K562 (cell line): ENCODE data around the gene DYNLT2. TPM values are rescaled to one million over a fixed set of nuclear protein-coding genes. Genes with fewer than 3 reads are reported as not detected.

Experiments
- CCNT2 ChIP-seq: IDR thresholded peaks from 2 replicates; pipeline ENCODE4 v1.6.1; 2011; ENCODE audit warnings: borderline replicate concordance, low read depth, mild to moderate bottlenecking, moderate library complexity, mixed read lengths, low read length; ENCODE audit not compliant: insufficient read length; ENCODE audit errors: extremely low read depth
- EHMT2 ChIP-seq: fragments of 450-650 bp; IDR thresholded peaks from 2 replicates; pipeline ENCODE4 v1.6.1; 2018; ENCODE audit warnings: antibody characterized with exemption
- FUS ChIP-seq: fragments of 200-400 bp; formaldehyde crosslinking; optimal IDR thresholded peaks from 2 replicates; pipeline ENCODE3; 2017; ENCODE audit warnings: low read depth, low read length
- HDAC1 ChIP-seq, 2 experiments: fragments of 450-650 bp; IDR thresholded peaks; 2 replicates each; pipeline ENCODE4 v1.6.1; 2016 to 2017; ENCODE audit warnings: inconsistent platforms in 1 of 2, mild to moderate bottlenecking in 1 of 2, moderate library complexity in 1 of 2
- HNRNPUL1 ChIP-seq: fragments of 200-400 bp; formaldehyde crosslinking; IDR thresholded peaks from 2 replicates; pipeline ENCODE4 v1.6.1; 2017; ENCODE audit warnings: low read length
- HOXB6 ChIP-seq: fragments of 250-450 bp; sonication (Bioruptor Pico); IDR thresholded peaks from 2 replicates; pipeline ENCODE4 v1.5.1; 2022; ENCODE audit warnings: mild to moderate bottlenecking, borderline replicate concordance
- KDM5B ChIP-seq: fragments of 200-600 bp; sonication (generic); IDR thresholded peaks from 2 replicates; pipeline ENCODE4 v1.6.1; 2012; ENCODE audit warnings: low read depth, mild to moderate bottlenecking, moderate library complexity, low read length, control low read depth, inconsistent platforms; ENCODE audit not compliant: insufficient replicate concordance
- NBN ChIP-seq: fragments of 450-650 bp; IDR thresholded peaks from 2 replicates; pipeline ENCODE4 v1.6.1; 2016; ENCODE audit warnings: low read depth, mild to moderate bottlenecking
- NR4A1 ChIP-seq, 2 experiments: fragments of 250-450 bp in 1 of 2; fragments of 450-650 bp in 1 of 2; sonication (Bioruptor Pico) in 1 of 2; IDR thresholded peaks; 2 replicates each; pipeline versions ENCODE4 v1.4.0 to v1.6.1; 2016 to 2020; ENCODE audit warnings: mild to moderate bottlenecking in 2 of 2, missing compliant biosample characterization in 1 of 2, missing genetic modification characterization in 1 of 2, moderate library complexity in 1 of 2
- PHF20 ChIP-seq: fragments of 450-650 bp; IDR thresholded peaks from 2 replicates; pipeline ENCODE4 v1.6.1; 2018; ENCODE audit not compliant: partially characterized antibody
- POLR2G ChIP-seq: fragments of 200-400 bp; formaldehyde crosslinking; IDR thresholded peaks from 2 replicates; pipeline ENCODE4 v1.6.1; 2017; ENCODE audit warnings: low read depth, mild to moderate bottlenecking, antibody characterized with exemption, low read length, moderate library complexity
- SNIP1 ChIP-seq: fragments of 450-650 bp; IDR thresholded peaks from 2 replicates; pipeline ENCODE4 v1.7.1; 2017; ENCODE audit warnings: low read depth, mild to moderate bottlenecking
- TBL1XR1 ChIP-seq, 2 experiments: IDR thresholded peaks; 2 replicates each; pipeline ENCODE4 v1.6.1; 2012; ENCODE audit warnings: improper control_type of control experiment in 2 of 2, low read length in 2 of 2, mild to moderate bottlenecking in 1 of 2
- TBP ChIP-seq: optimal IDR thresholded peaks from 2 replicates; pipeline ENCODE3; 2011; ENCODE audit warnings: low read depth, low read length, improper control_type of control experiment
- ZNF408 ChIP-seq: fragments of 250-450 bp; sonication (Bioruptor Pico); IDR thresholded peaks from 2 replicates; pipeline ENCODE4 v1.4.0; 2020; ENCODE audit warnings: low read depth, mild to moderate bottlenecking, moderate library complexity
- ZNF707 ChIP-seq: fragments of 250-450 bp; sonication (Bioruptor Pico); conservative IDR thresholded peaks from 2 replicates; pipeline ENCODE4 v1.8.0; 2022; ENCODE audit warnings: inconsistent platforms, mild to moderate bottlenecking, moderate library complexity
- polyA plus RNA-seq, 8 experiments: library from polyadenylated mRNA; depleted of rRNA in 4 of 8; stranded (reverse) in 5 of 8; unstranded in 3 of 8; fragments of >200 nt; fragmentation: Nextera tagmentation in 2 of 8; fragmentation: Illumina TruSeq in 1 of 8; extraction: Ambion mirVana in 2 of 8; extraction: Trizol in 1 of 8; gene quantifications; 2 replicates each; pipeline versions ENCODE4 v1.2.1 to v1.2.3, GENCODE V29; 2011 to 2014; ENCODE audit warnings: inconsistent platforms in 1 of 8, missing spikeins in 1 of 8
- total RNA-seq, 7 experiments: library from RNA; depleted of rRNA in 6 of 7; stranded (reverse); fragments of >200 nt in 6 of 7; fragmentation: Illumina TruSeq in 2 of 7; extraction: Trizol in 2 of 7; gene quantifications; 2 replicates each; pipeline versions ENCODE4 v1.2.1 to v1.2.3, GENCODE V29; 2011 to 2021; ENCODE audit warnings: low replicate concordance in 1 of 7
- TF ChIP-seq, protein P1 (sequence below): fragments of 450-650 bp; IDR thresholded peaks from one replicate; pipeline ENCODE4 v1.6.1; 2018; ENCODE audit warnings: mild to moderate bottlenecking, moderate library complexity; ENCODE audit not compliant: partially characterized antibody
- TF ChIP-seq, protein P2 (sequence below): sonication (generic); formaldehyde crosslinking; IDR thresholded peaks from 2 replicates; pipeline ENCODE4 v1.8.0; 2023; ENCODE audit warnings: missing genetic modification reagents, mild to moderate bottlenecking, borderline replicate concordance
- TF ChIP-seq, protein P3 (sequence below): sonication (generic); formaldehyde crosslinking; IDR thresholded peaks from 2 replicates; pipeline ENCODE4 v1.8.1; 2023; ENCODE audit warnings: mild to moderate bottlenecking, missing genetic modification reagents, moderate library complexity

Gene DYNLT2
- total and polyA plus RNA-seq, 9 of the 15 experiments (the other 6 are each of a cell fraction or from before 2014, with no cell fraction given): 2.0 to 12.8 (median 6.3) TPM

DNA sequence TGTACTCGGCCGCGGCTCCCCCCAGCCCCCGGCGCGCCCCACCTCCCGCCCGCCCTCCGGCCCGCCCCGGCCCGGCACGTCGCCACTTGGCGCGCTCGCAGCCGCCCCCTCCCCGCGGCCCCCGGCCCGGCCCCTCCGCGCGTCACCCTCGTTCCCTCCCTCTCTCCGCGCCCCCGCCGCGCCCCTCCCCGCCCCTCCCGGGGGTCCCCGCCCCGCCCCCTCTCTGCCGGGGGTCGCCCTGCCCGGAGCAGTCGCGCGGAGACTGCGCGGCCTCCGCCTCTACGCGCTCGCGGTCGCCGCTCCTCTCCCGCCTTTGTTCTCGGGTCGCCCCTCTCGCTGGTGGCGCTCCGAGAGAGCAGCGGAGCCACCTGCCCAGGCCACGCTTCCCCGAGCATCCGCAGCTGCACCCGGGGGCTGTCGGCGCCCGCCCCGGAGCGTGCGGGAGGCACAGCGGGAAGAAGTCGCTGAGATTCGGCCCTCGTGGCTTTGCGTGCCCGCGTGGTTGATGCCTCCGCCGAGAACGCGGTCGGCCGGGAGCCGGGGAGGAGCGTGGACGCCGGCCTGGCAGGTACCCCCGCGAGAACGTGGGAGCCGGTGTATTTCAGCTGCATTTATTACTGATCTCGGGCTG lies 26.8 kb downstream of the DYNLT2 start, which contains the start of gene PHF10 (continued):
- 0 out of 4 replicates have a peak, but pooled peaks of 1 of the 2 experiments have one; percentile 30 for TF ChIP-seq TBL1XR1 (IDR thresholded peaks at IDR 0.05; ENCODE audit: low read length in 2 of 2)
- peak; percentile 81 for TF ChIP-seq FUS
- TF ChIP-seq, protein P1, sequence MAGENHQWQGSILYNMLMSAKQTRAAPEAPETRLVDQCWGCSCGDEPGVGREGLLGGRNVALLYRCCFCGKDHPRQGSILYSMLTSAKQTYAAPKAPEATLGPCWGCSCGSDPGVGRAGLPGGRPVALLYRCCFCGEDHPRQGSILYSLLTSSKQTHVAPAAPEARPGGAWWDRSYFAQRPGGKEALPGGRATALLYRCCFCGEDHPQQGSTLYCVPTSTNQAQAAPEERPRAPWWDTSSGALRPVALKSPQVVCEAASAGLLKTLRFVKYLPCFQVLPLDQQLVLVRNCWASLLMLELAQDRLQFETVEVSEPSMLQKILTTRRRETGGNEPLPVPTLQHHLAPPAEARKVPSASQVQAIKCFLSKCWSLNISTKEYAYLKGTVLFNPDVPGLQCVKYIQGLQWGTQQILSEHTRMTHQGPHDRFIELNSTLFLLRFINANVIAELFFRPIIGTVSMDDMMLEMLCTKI: no peak
- TF ChIP-seq, protein P2, sequence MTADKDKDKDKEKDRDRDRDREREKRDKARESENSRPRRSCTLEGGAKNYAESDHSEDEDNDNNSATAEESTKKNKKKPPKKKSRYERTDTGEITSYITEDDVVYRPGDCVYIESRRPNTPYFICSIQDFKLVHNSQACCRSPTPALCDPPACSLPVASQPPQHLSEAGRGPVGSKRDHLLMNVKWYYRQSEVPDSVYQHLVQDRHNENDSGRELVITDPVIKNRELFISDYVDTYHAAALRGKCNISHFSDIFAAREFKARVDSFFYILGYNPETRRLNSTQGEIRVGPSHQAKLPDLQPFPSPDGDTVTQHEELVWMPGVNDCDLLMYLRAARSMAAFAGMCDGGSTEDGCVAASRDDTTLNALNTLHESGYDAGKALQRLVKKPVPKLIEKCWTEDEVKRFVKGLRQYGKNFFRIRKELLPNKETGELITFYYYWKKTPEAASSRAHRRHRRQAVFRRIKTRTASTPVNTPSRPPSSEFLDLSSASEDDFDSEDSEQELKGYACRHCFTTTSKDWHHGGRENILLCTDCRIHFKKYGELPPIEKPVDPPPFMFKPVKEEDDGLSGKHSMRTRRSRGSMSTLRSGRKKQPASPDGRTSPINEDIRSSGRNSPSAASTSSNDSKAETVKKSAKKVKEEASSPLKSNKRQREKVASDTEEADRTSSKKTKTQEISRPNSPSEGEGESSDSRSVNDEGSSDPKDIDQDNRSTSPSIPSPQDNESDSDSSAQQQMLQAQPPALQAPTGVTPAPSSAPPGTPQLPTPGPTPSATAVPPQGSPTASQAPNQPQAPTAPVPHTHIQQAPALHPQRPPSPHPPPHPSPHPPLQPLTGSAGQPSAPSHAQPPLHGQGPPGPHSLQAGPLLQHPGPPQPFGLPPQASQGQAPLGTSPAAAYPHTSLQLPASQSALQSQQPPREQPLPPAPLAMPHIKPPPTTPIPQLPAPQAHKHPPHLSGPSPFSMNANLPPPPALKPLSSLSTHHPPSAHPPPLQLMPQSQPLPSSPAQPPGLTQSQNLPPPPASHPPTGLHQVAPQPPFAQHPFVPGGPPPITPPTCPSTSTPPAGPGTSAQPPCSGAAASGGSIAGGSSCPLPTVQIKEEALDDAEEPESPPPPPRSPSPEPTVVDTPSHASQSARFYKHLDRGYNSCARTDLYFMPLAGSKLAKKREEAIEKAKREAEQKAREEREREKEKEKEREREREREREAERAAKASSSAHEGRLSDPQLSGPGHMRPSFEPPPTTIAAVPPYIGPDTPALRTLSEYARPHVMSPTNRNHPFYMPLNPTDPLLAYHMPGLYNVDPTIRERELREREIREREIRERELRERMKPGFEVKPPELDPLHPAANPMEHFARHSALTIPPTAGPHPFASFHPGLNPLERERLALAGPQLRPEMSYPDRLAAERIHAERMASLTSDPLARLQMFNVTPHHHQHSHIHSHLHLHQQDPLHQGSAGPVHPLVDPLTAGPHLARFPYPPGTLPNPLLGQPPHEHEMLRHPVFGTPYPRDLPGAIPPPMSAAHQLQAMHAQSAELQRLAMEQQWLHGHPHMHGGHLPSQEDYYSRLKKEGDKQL: 0 out of 2 replicates have a peak, but pooled peaks have one; percentile 77
- peak in 1 of 2 experiments; percentile 68; a peak in 2 of 4 replicates for TF ChIP-seq HDAC1 (IDR thresholded peaks at IDR 0.05)
- no peak for TF ChIP-seq ZNF408 (CRISPR knock-in tag)
- peak; percentile 66 for TF ChIP-seq PHF20
- TF ChIP-seq TBP: peak; percentile 38
- peak; percentile 24 for TF ChIP-seq KDM5B
- no peak for TF ChIP-seq SNIP1
- TF ChIP-seq POLR2G: peak; percentile 91
- no peak for TF ChIP-seq NBN
- TF ChIP-seq, protein P3, sequence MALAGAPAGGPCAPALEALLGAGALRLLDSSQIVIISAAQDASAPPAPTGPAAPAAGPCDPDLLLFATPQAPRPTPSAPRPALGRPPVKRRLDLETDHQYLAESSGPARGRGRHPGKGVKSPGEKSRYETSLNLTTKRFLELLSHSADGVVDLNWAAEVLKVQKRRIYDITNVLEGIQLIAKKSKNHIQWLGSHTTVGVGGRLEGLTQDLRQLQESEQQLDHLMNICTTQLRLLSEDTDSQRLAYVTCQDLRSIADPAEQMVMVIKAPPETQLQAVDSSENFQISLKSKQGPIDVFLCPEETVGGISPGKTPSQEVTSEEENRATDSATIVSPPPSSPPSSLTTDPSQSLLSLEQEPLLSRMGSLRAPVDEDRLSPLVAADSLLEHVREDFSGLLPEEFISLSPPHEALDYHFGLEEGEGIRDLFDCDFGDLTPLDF (CRISPR knock-in tag): peak; percentile 85; the same call in 1 of the 2 replicates
- TF ChIP-seq EHMT2: no peak
- 0 out of 2 replicates have a peak, but pooled peaks have one; percentile 6 for TF ChIP-seq NR4A1 (CRISPR knock-in tag; IDR thresholded peaks at IDR 0.05)
- 0 out of 2 replicates have a peak, but pooled peaks have one; percentile 44 for TF ChIP-seq NR4A1 (tag; IDR thresholded peaks at IDR 0.05)
- no peak for TF ChIP-seq ZNF707 (CRISPR knock-in tag)
- no peak for TF ChIP-seq HNRNPUL1
- TF ChIP-seq HOXB6 (CRISPR knock-in tag): no peak
- TF ChIP-seq CCNT2: peak; percentile 32
